Measurements from ENCODE around the gene CYFIP1. TPM values are rescaled to one million over a fixed set of nuclear protein-coding genes. Genes with fewer than 3 reads are reported as not detected.

Gene CYFIP1
- total and polyA plus RNA-seq, 2 donors (not counting 1 experiment from before 2014, with no cell fraction given), result 59.4 to 102 TPM

- Histone ChIP-seq H2AFZ (ENCODE audit: low read length) (no peak overlapping the region), H3K4me1 (ENCODE audit: control insufficient read depth, extremely low read depth, insufficient read depth, low read length) (no peaks in the 10 kb centered on the region), H3K27ac (ENCODE audit: insufficient read depth, low read length) (no peak overlapping the region), H3K27me3 (ENCODE audit: control insufficient read depth, insufficient read depth, low read length) (no peaks in the 10 kb centered on the region), H3K36me3 (ENCODE audit: control insufficient read depth, insufficient read depth, low read length) (peaks cover 16% of the 10 kb centered on the region), H3K79me2 (ENCODE audit: control insufficient read depth, insufficient read depth, low read length) (no peaks in the 10 kb centered on the region), H3K4me3 (replicated peaks in 1 of 4; ENCODE audit: control extremely low read depth in 1 of 4, insufficient read depth in 1 of 4, low read depth in 3 of 4, low read length in 4 of 4) (no peak overlapping the region), H3K9ac (ENCODE audit: insufficient read depth, low read length) (no peak overlapping the region), H3K9me3 (ENCODE audit: control insufficient read depth, insufficient read depth, low read depth, low read length) (no peaks in the 10 kb centered on the region), H4K20me1 (ENCODE audit: control insufficient read depth, extremely low read depth, insufficient read depth, low read length) (no peaks in the 10 kb centered on the region), H3K4me2 (ENCODE audit: extremely low read depth, insufficient read depth, low read length) (no peak overlapping the region)
- no peak for TF ChIP-seq EZH2 (IDR thresholded peaks at IDR 0.05; ENCODE audit: low read length, missing control alignments)
- TF ChIP-seq CTCF (conservative IDR thresholded peaks at IDR 0.05 in 1 of 2, IDR thresholded peaks at IDR 0.05 in 1 of 2; ENCODE audit: low read depth in 1 of 2, low read length in 2 of 2), result no peak
- DNase-seq (ENCODE audit: low read depth in 2 of 2), result no peak
Observed at GRCh38 chr15:22873841-22874240, 106.3 kb downstream of the CYFIP1 start.

GRCh38 chr15:22872936-22873701 lies 107.0 kb downstream of the CYFIP1 start:
- peak; percentile 65 to 97 for DNase-seq (ENCODE audit: low read depth in 2 of 2)
- TF ChIP-seq CTCF (conservative IDR thresholded peaks at IDR 0.05 in 1 of 2, IDR thresholded peaks at IDR 0.05 in 1 of 2; ENCODE audit: low read depth in 1 of 2, low read length in 2 of 2), result no peak
- TF ChIP-seq EZH2 (IDR thresholded peaks at IDR 0.05; ENCODE audit: low read length, missing control alignments), result no peak
- Histone ChIP-seq H3K36me3 (ENCODE audit: control insufficient read depth, insufficient read depth, low read length) (peaks cover 16% of the 10 kb centered on the region), H3K27me3 (ENCODE audit: control insufficient read depth, insufficient read depth, low read length) (no peaks in the 10 kb centered on the region), H4K20me1 (ENCODE audit: control insufficient read depth, extremely low read depth, insufficient read depth, low read length) (no peaks in the 10 kb centered on the region), H3K4me1 (ENCODE audit: control insufficient read depth, extremely low read depth, insufficient read depth, low read length) (no peaks in the 10 kb centered on the region), H3K9me3 (ENCODE audit: control insufficient read depth, insufficient read depth, low read depth, low read length) (no peaks in the 10 kb centered on the region), H3K4me3 (replicated peaks in 1 of 4; ENCODE audit: control extremely low read depth in 1 of 4, insufficient read depth in 1 of 4, low read depth in 3 of 4, low read length in 4 of 4) (no peak overlapping the region), H2AFZ (ENCODE audit: low read length) (no peak overlapping the region), H3K9ac (ENCODE audit: insufficient read depth, low read length) (no peak overlapping the region), H3K79me2 (ENCODE audit: control insufficient read depth, insufficient read depth, low read length) (no peaks in the 10 kb centered on the region), H3K27ac (ENCODE audit: insufficient read depth, low read length) (no peak overlapping the region), H3K4me2 (ENCODE audit: extremely low read depth, insufficient read depth, low read length) (no peak overlapping the region)

- H3K27ac ChIP-seq (ENCODE audit: insufficient read depth, low read length), result no peak overlapping the region
- no peak overlapping the region for H2AFZ ChIP-seq (ENCODE audit: low read length)
- H3K27me3 ChIP-seq (ENCODE audit: control insufficient read depth, insufficient read depth, low read length), result no peaks in the 10 kb centered on the region
- H3K4me1 ChIP-seq (ENCODE audit: control insufficient read depth, extremely low read depth, insufficient read depth, low read length), result no peaks in the 10 kb centered on the region
- H3K9me3 ChIP-seq (ENCODE audit: control insufficient read depth, insufficient read depth, low read depth, low read length), result no peaks in the 10 kb centered on the region
- no peak overlapping the region for H3K4me3 ChIP-seq (replicated peaks in 1 of 4; ENCODE audit: control extremely low read depth in 1 of 4, insufficient read depth in 1 of 4, low read depth in 3 of 4, low read length in 4 of 4)
- peaks cover 16% of the 10 kb centered on the region for H3K36me3 ChIP-seq (ENCODE audit: control insufficient read depth, insufficient read depth, low read length)
- no peaks in the 10 kb centered on the region for H3K79me2 ChIP-seq (ENCODE audit: control insufficient read depth, insufficient read depth, low read length)
- H3K4me2 ChIP-seq (ENCODE audit: extremely low read depth, insufficient read depth, low read length), result no peak overlapping the region
- no peak overlapping the region for H3K9ac ChIP-seq (ENCODE audit: insufficient read depth, low read length)
- no peak for TF ChIP-seq EZH2 (IDR thresholded peaks at IDR 0.05; ENCODE audit: low read length, missing control alignments)
- TF ChIP-seq CTCF (conservative IDR thresholded peaks at IDR 0.05 in 1 of 2, IDR thresholded peaks at IDR 0.05 in 1 of 2; ENCODE audit: low read depth in 1 of 2, low read length in 2 of 2), result no peak
- H4K20me1 ChIP-seq (ENCODE audit: control insufficient read depth, extremely low read depth, insufficient read depth, low read length), result no peaks in the 10 kb centered on the region
- DNase-seq (ENCODE audit: low read depth in 2 of 2), result no peak
Observed at GRCh38 chr15:22871481-22872086, 108.6 kb downstream of the CYFIP1 start.
